COLO668 (cell line): ENCODE measurements around the gene IMPACT.

Experiments
- DNase-seq: peaks from one replicate; lab custom pipeline; 2025; ENCODE audit not compliant: unreplicated experiment; lab: John Stamatoyannopoulos, UW

The IMPACT gene

DNA sequence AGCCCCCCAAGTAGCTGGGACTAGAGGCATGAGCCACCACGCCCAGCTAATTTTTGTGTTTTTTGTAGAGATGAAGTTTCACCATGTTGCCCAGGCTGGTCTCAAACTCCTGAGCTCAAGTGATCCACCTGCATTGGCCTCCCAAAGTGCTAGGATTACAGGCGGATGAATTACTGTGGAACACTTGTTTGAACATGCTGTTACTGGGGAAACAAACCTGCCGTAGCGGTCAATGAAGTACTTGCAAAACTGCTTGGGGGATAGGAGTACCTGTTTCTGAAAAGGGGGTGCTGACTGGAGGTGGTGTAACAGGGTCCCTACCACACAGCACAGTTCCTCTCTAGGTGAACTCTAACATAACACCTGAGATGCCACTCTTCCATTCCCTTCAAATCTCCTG is 5.9 kb upstream of the IMPACT start:
- DNase-seq: no peak

DNA sequence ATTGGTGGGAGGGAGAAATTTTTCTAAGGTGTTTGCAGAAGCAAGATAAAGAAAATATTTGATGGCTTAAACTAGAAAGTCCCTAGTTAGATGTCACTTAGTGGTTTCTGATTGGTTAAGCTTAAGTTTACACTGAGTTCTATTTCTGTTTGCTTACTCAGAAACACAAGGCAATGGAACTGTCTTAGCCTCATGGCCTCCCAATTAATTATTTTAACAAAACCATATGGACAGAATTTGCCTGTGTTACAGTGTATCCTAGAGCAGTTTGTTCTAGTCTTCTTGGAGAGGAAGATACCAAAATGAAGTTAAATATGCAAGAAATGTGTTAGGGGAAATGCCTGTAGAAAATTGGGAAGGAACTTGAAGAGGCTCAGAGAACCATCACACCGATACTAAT is 4.6 kb upstream of the IMPACT start:
- DNase-seq: no peak

DNA sequence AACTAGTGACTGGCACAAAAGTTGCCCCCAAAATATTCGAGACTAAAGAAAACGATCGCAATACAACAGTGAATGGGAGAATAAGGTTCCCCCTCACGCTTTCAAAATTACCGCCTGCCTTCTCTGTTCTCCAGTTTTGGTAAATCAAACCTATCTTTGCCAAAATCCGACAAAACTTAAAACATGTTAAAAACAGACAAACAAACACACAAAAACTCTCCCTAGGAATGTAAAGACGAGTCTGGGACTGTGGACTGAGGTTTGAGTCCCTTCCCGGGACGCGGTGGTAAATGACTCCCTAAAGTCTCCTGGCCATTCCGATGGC is 435 bp upstream of the IMPACT start:
- no peak for DNase-seq

DNA sequence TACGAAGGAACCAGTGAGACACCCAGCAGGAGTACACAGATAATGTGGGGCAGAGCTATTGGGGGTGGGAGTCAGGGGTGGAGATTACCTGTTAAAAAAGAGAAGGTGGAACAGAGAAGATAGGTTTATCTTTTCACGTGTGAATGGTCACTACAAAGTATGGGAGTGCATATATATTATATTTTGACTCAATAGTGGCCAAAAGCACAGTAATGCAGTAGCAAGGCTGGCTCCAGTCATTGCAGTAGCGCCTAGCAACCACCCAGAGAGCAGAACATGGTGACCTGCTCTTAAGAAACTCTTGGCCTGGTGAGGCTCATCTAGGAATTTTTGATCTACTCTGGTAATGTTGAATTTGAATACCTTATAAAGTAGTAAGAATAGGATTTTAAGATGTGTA is 1.0 kb downstream of the IMPACT start:
- peak; percentile 22 for DNase-seq

DNA sequence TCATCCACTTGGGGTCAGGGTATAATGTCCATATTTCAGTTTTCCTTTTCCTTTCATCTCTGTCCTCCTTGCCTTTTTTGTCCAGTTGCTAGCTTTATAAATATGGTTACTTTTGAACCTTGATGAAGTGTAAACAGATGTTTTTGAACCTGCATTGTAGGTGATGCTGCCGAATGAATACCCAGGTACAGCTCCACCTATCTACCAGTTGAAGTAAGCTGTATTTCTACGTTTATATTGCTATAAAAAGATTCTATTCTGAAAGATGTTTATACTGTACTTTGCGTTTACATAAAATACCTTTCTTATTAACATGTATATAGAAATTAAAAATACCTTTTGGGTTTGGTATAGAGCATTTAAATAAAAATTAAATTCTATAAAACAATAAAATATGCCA is 2.2 kb downstream of the IMPACT start:
- no peak for DNase-seq

DNA sequence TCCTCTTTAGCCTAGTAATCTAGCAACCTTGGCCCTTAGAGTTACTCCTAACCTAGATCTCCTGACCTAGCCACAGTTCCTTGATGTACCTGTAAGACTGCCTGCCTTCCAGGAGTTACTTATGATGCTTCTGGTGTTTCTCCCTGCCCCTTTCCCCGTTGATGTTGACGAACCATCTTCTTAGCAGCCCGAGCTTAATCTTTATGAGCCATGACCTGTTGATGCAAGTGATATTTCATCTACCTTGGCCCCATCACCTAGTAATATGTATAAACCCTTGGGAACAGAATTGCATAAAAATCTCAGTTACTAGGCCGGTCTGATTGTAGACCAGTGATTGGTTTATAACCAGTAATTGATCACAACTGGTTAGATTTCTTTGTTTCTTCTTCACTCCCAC is 2.7 kb downstream of the IMPACT start:
- DNase-seq: no peak

DNA sequence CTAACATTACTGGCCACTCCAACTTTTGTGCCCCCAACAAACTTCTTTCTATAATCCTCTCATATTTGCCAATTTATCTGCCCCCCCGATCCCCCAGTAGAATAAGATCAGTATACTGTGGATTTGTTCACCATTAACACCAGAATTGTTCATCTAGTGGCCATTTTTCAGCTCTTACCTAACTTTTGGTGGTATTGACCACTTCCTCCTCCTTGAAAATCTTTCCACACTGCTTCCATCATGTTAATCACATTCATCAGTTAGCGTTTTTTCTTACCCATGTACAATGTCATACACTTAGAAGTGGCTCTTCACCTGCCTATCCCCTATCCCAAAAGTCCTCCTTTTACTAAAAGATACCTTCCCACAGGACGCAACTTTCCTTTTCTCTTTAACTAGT is 6.1 kb downstream of the IMPACT start:
- no peak for DNase-seq

DNA sequence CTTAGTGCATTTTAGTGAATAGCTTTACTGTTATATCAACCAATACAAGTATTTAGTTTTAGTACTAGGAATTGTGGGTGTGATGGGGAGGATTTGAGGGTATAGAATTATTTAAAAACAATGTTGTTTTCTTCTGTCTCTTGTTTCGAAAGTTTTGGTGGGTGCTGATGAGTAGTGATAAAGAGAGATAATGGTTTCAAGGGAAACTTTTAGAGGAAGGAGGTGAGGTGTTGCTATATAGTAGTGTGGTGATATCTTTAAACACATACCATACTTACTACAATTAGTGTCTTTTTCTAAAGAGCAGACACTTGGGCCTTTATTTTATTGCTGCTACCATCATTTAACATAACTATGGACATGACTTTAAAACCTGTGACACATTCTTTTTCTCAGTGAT is 10.5 kb downstream of the IMPACT start:
- DNase-seq: no peak

DNA sequence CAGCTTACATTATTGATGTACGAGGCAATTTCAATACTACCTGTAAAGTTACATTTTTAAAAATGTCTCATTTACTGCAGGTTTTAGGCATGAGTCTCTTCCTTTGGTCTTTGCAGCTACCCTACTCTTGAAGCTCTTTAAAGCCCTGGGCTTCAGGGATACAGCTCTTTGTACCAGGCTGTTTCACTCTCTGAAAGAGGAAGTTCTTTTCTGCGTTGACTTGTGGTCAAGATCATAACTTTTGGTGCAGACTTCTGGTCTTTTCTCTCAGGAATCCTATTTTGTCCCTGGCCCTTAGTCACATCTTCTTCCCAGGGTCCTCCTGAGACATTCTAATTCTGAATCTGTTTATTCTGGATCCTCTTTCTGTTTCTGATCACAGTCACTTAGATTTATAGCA is 17.4 kb downstream of the IMPACT start:
- no peak for DNase-seq

DNA sequence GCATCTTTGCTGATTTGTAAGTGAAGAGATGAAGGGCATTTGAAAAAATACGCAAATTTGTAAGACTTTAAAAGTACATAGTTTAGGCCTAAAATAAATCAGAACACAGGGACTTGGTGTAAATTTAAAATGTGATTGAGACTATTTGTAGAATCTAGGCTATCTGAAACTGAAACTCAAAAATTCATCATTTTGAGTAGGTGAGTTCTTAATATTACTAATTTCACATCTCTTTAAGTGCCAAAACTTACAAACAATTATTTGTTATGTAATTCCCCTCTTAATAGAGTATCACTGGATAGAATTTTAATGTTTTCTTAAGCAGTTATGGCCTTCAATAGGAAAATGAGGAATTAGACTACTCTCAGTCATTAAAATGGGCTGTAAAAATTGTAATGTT is 20.0 kb downstream of the IMPACT start:
- no peak for DNase-seq

DNA sequence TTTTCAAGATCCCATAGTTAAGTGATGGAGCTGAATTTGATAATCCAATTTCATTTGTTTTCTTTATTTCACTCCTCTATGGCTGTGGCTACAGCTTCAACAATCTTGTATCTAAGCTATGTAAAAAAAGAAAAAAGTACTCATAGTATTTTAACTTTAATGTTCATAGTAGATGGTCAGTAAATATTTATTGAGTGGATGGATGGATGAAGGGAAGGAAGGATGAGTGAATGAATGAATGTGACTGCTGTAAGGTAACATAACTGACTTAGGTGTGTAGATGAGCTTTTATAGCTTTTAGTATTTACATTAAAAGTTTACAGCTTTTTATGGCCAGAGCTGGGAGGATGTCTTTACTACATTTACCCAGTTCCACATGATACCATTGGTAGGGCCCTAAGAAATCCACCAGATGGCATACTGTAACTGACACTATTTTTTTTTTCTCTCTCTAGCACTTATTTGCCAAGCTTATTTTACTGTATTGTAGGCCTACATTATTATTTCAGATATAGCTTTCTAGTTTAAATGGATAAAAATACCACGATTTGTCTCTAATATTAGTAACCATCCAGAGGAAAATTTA is 20.6 kb downstream of the IMPACT start:
- no peak for DNase-seq

DNA sequence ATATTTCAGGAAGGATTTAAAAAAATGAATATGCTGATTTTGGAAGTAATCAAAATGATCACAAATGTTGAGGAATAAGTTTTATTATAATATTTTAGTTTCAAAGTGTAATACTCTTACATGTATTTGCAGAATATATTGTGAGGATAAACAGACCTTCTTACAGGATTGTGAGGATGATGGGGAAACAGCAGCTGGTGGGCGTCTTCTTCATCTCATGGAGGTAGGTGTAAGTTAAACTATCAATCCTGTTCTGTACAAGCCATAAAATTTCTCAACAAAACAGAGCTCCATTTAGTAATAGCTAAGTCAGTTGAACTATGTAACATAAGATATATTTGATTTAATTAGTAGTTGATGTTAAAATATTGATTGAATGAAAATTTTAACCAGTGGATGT is 21.5 kb downstream of the IMPACT start:
- no peak for DNase-seq

DNA sequence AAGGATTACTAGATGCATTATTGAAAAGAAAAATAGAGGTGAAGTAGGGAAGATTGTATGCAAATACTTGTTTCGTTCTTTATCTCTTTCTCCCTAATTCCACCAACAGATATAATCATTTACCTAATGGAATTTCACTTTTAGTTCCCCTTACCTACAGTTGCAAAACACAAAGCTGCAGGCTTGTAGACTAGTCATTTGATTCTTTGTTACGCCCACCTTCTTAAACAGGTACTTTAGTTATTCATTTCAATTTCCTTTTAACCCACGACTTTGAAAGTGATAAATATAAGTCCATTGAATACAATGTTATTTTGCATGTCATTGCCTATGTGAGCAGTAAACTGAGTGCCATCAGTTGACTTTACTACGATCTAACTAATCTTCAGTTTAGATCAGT is 30.1 kb downstream of the IMPACT start:
- no peak for DNase-seq

DNA sequence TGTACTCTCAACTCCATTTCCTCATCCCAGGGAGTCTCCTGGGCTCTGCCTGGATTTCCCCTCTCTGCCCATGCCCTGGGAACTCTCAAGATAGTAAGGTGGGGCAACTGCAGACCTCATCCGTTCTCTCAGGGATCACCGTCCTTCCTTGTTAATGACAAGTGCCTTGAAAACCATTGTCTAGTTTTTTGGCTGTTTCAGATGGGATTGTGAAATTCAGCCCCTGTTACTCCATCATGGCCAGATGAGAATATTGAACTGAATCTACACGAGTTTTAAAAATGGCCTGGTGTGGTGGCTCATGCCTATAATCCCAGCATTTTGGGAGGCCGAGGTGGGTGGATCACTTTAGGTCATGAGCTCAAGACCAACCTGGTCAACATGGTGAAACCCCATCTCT is 33.3 kb downstream of the IMPACT start:
- DNase-seq: no peak

DNA sequence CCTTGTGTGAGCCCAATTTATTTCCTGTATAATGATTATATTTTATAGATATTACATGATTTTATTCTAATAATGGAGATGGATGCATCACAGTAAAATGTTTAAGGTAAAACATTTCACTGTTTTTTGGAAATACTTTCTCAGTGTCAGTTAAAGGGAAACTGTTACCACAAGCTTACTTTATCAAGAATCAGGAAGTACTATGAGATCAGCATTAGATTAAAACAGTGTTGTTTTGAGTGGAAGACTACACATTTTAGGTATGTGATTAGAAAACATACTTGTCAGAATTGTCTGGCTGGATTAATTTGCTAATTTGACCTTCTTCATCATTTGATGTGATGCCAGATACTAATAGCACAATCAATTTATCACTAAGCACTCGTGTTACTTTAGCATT is 33.9 kb downstream of the IMPACT start, which contains the start of gene HRH4:
TSS of gene HRH4 (plus strand) at position 250 of the 400 bp plus-strand sequence. CDS start at position 342, 92 bp downstream.
- DNase-seq: no peak

DNA sequence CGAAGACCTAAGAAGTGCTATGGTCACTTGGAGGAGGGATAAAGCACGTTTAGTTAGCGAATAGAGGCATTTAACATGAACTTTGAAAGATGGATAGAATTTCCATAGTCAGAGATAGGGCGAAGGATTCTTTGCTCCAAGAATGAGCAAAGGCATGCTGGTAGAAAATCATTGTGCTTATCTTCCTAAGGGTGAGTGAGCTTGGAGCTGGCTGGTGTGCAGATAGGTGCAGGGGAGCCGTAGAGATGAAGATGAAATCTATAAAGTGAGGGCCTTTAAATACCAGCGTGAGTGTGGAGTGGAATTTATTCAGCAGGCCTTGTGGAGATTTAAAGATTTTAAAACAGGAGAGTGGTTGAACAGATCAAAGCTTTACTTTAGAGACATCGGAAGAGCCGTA is 35.5 kb downstream of the IMPACT start:
- no peak for DNase-seq

DNA sequence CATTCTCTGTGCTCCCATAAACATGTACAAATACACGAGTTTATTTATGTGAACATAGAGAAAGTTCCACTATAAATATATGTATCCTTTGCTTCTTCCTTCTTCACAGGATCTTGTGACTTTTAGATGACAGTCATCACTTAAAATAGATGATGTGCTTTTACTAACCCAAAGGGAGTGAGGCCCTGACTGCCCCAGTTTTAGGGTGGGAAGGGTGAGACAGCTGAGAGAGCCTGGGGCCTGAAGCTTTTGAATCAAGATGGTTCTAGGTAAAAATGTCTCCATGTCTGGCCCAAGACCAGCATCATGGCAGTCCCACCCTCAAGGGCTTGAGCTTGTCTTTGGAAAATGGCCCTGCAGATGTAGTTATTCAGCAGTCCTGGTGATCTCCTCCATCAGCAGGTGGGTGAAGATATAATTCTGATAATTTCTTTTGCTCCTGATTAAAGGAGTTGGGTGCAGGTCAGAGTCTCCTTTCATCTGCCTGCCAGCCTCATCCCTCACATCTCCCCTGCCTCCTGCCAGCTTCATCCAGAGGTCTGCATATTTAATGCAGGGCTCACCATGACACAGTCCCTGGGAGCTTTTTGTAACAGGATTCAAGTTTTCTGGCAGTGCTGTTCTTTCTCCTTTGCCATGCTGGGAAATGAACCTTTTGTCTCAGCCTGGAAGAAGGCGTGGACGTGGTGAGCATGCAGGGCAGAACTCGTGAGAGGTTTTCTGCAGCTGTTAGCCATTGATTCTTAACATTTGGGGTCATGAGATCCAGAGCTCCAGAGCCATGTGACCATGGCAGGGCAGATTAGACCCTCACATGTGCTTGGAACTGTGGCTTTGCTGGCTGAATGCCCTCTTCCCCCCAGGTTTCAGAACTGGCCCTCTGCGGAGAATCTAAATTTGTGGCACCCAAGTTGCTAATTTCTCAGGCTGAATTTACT is 36.6 kb downstream of the IMPACT start:
- no peak for DNase-seq

DNA sequence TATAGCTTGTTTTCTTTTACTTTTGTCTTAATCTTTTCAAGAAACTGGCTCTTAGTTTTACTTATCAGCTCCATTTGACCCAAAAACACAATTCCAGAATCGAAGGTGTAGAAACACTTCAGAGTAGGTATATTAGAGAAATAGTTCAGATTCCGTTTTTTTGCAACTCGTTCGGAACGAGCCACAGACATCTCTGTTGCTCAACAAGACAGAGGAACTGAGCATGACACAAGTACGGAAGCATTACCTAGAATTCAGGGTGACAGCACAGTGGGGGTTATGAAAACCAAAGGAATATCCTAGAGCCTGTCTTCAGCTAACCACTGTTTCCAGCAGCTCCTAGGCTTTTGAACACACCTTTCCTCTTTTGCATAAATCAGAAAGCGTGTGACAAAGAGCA is 39.0 kb downstream of the IMPACT start:
- DNase-seq: no peak

DNA sequence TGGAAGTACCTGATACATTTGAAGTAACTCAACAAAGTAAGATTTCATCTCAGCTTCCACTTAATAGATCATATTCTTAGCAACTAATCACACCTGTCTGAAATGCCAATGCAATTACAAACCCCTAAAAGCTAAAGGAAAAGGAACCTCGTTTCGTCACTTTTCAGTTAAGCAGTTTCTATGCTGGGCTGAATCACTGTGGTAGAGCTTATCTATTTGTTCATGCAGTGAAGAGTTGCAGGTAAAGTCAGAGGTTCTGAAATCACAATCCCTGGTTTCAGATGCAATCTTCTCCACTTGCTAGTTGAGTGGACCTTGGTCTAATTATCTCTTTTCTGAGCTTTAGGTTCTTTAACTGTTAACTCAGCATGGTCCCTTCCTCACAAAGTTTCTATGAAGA is 40.3 kb downstream of the IMPACT start:
- no peak for DNase-seq

DNA sequence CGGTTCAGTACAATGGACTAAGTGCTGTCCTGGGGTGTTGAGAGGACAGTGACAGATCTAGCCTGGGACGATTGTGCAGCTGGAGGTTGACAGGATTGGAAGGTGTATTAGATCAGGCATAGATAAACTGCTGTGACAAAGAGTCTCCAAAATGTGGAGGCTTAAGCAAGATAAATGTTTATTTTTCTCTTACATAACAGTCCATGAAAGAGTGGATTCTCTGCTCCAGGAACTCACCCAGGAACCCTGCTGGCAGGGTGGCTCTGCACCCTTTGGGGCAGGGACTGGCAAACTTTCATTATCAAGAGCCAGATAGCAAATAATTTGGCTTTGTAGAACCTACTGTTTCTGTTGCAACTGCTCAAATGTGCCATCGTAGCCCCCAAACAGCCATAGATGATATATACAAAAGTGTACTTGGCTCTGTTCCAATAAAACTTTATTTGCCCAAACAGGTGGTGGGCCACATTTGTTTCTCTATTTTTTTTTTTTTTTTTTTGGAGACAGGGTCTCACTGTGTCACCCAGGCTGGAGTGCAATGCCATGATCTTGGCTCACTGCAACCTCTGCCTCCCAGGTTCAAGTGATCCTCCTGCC is 43.6 kb downstream of the IMPACT start:
- DNase-seq: no peak

DNA sequence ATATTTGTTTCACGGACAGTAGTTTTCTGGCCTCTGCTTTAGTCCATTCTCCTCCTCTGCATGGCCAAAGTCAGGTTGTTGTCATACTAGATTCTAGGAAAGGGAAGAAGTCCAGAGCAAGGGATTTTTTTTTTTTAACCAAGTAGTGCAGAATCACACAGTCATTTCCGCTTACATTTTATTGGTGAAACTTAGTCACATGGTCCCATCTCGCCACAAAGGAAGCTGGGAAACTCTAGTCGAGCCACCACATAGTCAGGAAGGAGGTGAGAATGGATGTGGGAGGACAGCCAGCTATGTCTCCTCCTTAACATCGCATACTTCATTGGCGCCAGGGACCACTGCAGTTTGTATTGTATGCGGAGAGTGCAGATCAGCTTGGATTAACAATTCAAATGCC is 44.3 kb downstream of the IMPACT start:
- no peak for DNase-seq

DNA sequence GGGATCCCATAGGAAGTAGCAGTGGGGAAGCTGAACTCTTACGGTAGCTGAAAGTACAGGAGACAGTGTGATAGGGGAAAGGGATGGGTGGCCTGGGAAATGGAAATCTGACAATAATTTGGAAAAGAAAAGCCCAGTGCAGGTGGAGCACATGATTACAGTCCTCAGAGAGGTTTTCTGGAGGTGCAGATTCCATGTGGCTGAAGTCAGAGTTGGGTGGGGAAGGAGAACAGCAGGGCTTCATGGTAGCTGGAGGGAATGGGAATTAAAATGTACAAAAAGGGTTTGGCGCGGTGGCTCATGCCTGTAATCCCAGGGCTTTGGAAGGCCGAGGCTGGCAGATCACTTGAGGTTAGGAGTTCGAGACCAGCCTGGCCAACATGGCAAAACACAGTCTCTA is 46.1 kb downstream of the IMPACT start:
- DNase-seq: no peak
